Loucy (cell line): Measurements from ENCODE around the gene HNF4A.

Source experiments
- EZH2phosphoT487 ChIP-seq: fragments of 200-600 bp; IDR thresholded peaks from 2 replicates; pipeline ENCODE4 v1.6.1; 2018; ENCODE audit warnings: antibody characterized with exemption, mild to moderate bottlenecking, moderate library complexity, borderline replicate concordance
- TF ChIP-seq, protein P1 (sequence below): fragments of 200-600 bp; sonication (generic); conservative IDR thresholded peaks from 2 replicates; pipeline ENCODE4 v1.5.1; 2014; ENCODE audit warnings: mild to moderate bottlenecking, antibody characterized with exemption, low read length

DNA sequence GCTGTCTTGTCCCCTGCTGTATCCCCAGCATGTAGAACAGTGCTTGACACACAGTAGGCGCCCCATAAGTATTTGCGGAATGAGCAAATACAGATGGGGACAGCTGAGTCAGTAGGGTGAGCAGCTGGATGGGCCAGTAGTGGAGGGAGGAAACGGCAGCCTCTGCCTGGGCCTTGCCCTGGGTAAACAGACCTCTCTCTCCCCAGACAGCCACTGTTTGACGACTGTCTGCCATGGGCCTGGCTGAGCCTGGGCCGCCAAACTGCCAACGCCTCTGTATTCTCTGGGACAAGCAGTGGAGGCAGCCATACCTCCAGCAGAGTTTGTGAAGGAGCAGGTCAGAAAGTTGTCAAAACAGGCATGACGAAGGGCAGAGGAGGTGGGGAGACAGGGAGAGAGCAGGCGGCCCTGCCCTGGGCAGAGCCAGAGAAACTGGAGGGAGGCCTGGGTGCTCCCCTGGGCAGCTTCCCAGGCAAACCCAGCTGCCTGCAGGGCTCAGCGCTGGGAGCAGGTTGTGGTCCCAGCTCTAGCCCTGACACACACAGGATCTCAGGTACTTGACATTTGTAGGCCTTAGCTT is 15.2 kb downstream of the HNF4A start:
- TF ChIP-seq, protein P1, sequence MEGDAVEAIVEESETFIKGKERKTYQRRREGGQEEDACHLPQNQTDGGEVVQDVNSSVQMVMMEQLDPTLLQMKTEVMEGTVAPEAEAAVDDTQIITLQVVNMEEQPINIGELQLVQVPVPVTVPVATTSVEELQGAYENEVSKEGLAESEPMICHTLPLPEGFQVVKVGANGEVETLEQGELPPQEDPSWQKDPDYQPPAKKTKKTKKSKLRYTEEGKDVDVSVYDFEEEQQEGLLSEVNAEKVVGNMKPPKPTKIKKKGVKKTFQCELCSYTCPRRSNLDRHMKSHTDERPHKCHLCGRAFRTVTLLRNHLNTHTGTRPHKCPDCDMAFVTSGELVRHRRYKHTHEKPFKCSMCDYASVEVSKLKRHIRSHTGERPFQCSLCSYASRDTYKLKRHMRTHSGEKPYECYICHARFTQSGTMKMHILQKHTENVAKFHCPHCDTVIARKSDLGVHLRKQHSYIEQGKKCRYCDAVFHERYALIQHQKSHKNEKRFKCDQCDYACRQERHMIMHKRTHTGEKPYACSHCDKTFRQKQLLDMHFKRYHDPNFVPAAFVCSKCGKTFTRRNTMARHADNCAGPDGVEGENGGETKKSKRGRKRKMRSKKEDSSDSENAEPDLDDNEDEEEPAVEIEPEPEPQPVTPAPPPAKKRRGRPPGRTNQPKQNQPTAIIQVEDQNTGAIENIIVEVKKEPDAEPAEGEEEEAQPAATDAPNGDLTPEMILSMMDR = no peak
- no peak for TF ChIP-seq EZH2phosphoT487
